GM19324 (cell line): ENCODE data around the gene OSGIN1.

Experiments
- ATAC-seq: cut with Tn5 transposase; IDR thresholded peaks from one replicate; pipeline ENCODE4 v1.9.1; 2021; ENCODE audit warnings: mild to moderate bottlenecking, moderate library complexity; ENCODE audit not compliant: unreplicated experiment, low FRiP score

OSGIN1 gene

GRCh38 chr16:83969771-83970429, 16.9 kb downstream of the OSGIN1 start:
- no peak for ATAC-seq

DNA sequence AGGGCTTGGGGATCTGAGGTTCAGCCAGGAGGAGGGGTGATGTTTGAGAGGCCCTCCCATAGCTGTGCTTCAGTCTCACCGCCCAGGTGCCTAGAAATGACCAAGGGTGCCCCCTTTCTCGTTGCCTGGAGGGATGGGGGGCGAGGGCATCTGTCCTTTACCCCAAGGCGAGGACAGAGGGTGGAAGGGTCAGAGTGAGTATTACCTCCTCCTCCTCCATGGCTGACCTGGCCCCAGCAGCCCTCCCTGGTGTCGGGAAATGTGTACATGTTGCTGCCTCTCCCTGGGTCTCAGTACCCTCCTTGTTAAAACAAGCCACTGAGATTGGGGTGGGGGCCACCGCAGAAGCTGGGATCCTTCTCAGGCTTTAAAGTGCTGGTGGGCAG, 17.4 kb downstream of the OSGIN1 start:
- ATAC-seq = no peak

- ATAC-seq = no peak
Measured at GRCh38 chr16:83971165-83972130, 18.4 kb downstream of the OSGIN1 start.

- no peak for ATAC-seq
Measured at GRCh38 chr16:83972256-83973008, 19.4 kb downstream of the OSGIN1 start.

DNA sequence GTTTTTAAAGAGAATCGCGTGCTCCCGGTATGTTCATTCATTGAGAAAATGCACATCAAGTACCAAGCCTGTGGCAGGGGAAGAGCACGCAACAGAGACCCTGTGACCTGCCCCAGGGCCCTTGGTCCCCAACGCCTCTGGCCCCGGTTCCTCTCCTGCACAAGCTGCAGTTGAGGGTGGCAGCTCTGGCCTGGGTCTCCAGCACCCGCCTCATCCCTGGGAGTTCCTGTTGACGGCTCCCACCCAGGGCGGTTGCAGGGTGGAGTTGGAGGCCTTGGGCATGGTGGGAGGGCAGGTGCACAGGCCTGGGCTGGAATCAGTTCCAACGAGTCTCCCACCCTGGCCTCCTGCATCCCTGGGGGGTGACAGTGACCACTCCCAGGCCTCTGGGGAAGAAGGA, 20.0 kb downstream of the OSGIN1 start:
- no peak for ATAC-seq

GRCh38 chr16:83973581-83974385, 20.7 kb downstream of the OSGIN1 start:
- ATAC-seq = no peak

- ATAC-seq = no peak
Measured at GRCh38 chr16:83974475-83974874, 21.4 kb downstream of the OSGIN1 start.

GRCh38 chr16:83975590-83976260, 22.7 kb downstream of the OSGIN1 start:
- ATAC-seq = no peak

- no peak for ATAC-seq
Measured at GRCh38 chr16:83977056-83977815, 24.2 kb downstream of the OSGIN1 start.

DNA sequence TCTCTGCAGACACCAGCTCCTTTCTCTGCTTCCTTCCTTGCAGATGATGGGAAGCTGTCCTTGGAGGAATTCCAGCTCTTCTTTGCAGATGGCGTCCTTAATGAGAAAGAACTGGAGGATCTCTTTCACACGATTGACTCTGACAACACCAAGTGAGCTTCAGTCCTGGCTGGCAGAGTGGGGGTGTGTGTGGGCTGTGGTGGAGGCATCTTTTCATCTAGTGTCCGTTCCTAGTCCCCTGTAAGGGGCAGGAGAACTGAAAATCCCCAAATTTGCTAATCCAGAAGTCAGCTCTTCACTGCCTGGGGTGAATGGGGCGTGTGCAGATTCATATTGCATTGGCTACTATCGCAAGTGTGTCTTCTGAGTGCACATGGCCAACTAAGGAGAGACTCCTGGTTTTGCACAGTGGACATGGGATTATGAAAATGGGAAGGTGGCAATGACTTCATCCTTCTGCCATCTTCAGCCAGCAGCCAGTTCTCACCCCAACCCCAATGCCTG, 25.4 kb downstream of the OSGIN1 start:
- no peak for ATAC-seq

- ATAC-seq = no peak
Measured at GRCh38 chr16:83979441-83979840, 26.4 kb downstream of the OSGIN1 start.

GRCh38 chr16:83980794-83981193, 27.8 kb downstream of the OSGIN1 start:
- ATAC-seq = no peak

GRCh38 chr16:83981799-83982198, 28.8 kb downstream of the OSGIN1 start:
- ATAC-seq = no peak

DNA sequence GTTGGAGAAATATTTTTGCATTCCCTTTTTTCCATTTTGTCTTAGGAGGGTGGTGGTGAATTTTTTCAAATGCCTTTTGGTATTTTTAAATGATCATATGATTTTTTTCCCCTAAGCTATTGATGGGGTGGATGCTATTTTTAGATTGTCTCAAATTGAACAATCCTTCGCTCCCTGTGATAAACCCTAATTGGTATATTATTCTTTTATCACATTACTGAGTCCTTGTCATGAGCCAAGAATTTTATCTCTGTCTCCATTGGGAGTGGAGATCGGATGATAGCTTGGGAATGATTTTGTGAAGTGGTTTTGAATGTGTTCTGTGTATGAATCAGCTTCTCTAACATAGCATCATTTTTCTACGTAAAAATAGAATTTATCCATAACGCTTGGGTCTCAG, 30.5 kb downstream of the OSGIN1 start:
- ATAC-seq = no peak

- ATAC-seq = no peak
Measured at GRCh38 chr16:83989300-83989699, 36.3 kb downstream of the OSGIN1 start.

DNA sequence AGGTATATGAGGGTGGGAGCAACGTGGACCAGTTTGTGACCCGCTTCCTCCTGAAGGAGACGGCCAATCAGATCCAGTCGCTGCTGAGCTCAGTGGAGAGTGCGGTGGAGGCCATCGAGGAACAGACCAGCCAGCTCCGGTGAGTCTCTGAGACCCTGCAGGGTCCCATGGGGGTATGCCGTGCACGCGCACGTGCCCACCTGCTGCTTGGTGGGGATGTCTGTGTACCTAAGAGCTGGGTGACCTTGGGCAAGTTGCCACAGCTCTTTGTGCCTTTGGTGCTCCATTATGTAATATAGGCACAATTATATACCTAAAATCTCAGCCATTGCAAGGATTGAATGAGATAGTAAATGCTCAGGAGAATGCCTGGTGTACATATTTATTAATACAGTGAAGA, 37.5 kb downstream of the OSGIN1 start:
- no peak for ATAC-seq

GRCh38 chr16:83992624-83993023, 39.6 kb downstream of the OSGIN1 start:
- no peak for ATAC-seq

- no peak for ATAC-seq
Measured at GRCh38 chr16:83994087-83994486, 41.0 kb downstream of the OSGIN1 start.

DNA sequence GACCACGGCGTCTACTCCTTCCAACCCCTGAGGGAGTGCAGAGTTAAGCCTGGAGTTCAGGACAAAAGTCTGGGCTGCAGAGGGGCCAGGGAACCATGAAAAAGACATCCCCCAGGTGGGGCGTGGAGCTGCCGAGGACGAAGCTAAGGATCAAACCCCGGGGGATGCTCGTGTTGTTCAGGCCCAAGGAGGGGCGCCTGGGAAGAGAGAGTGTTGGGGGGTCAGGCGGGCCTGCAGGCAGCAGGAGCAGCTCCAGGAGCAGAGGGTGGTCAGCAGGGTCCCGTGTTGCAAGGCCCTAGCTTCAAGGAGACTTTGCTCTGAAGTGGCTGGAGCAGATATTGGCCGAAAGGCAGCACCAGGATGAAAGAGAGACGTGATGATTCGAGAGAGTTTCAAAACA, 41.7 kb downstream of the OSGIN1 start:
- no peak for ATAC-seq
